HCEC 1CT (cell line): ENCODE measurements around the gene CADPS2.

ENCODE experiments used
- DNase-seq: peaks from one replicate; pipeline ENCODE4 v3.0.0-alpha.2; 2017

CADPS2 gene

GRCh38 chr7:122588621-122589020 lies 297.6 kb downstream of the CADPS2 start:
- no peak for DNase-seq

GRCh38 chr7:122584676-122585251 lies 301.5 kb downstream of the CADPS2 start:
- DNase-seq = no peak

GRCh38 chr7:122578350-122578749 lies 307.9 kb downstream of the CADPS2 start:
- DNase-seq = no peak

GRCh38 chr7:122577449-122578003 lies 308.7 kb downstream of the CADPS2 start:
- no peak for DNase-seq

GRCh38 chr7:122572706-122573105 lies 313.6 kb downstream of the CADPS2 start:
- no peak for DNase-seq

GRCh38 chr7:122561326-122561725 lies 324.9 kb downstream of the CADPS2 start:
- no peak for DNase-seq

- DNase-seq = no peak
Observed at GRCh38 chr7:122556873-122557542, 329.3 kb downstream of the CADPS2 start.

- DNase-seq = no peak
Observed at GRCh38 chr7:122556219-122556618, 330.0 kb downstream of the CADPS2 start.

- no peak for DNase-seq
Observed at GRCh38 chr7:122553761-122554160, 332.5 kb downstream of the CADPS2 start.

- DNase-seq = no peak
Observed at GRCh38 chr7:122552769-122553168, 333.5 kb downstream of the CADPS2 start.

GRCh38 chr7:122550545-122550944 lies 335.7 kb downstream of the CADPS2 start:
- no peak for DNase-seq

GRCh38 chr7:122549578-122549977 lies 336.7 kb downstream of the CADPS2 start:
- no peak for DNase-seq

GRCh38 chr7:122546496-122546895 lies 339.8 kb downstream of the CADPS2 start:
- no peak for DNase-seq

- DNase-seq = no peak
Observed at GRCh38 chr7:122544463-122544862, 341.8 kb downstream of the CADPS2 start.

- DNase-seq = no peak
Observed at GRCh38 chr7:122543891-122544290, 342.4 kb downstream of the CADPS2 start.

GRCh38 chr7:122543166-122543565 lies 343.1 kb downstream of the CADPS2 start:
- no peak for DNase-seq

- no peak for DNase-seq
Observed at GRCh38 chr7:122535086-122535485, 351.2 kb downstream of the CADPS2 start.

- no peak for DNase-seq
Observed at GRCh38 chr7:122532406-122533269, 353.6 kb downstream of the CADPS2 start.

- DNase-seq = peak; percentile 20
Observed at GRCh38 chr7:122528879-122529481, 357.3 kb downstream of the CADPS2 start.

GRCh38 chr7:122525355-122525754 lies 360.9 kb downstream of the CADPS2 start:
- no peak for DNase-seq

GRCh38 chr7:122521767-122522166 lies 364.5 kb downstream of the CADPS2 start:
- no peak for DNase-seq

- DNase-seq = no peak
Observed at GRCh38 chr7:122520971-122521555, 365.2 kb downstream of the CADPS2 start.

GRCh38 chr7:122518488-122518887 lies 367.8 kb downstream of the CADPS2 start:
- no peak for DNase-seq
